Upper lobe of right lung (tissue), 1 donor: ENCODE measurements around the gene RNF217. TPM values are rescaled to one million over a fixed set of nuclear protein-coding genes. Genes with fewer than 3 reads are reported as not detected.

Source experiments
- ATAC-seq: fragments of 200-7000 bp; cut with Tn5 transposase; one replicate; pipeline ENCODE4 v1.9.1; 2020; ENCODE audit warnings: mild to moderate bottlenecking, moderate library complexity
- DNase-seq: peaks from one replicate; pipeline ENCODE4 v3.0.0-alpha.2; 2020
- H3K27ac ChIP-seq: fragments of 200-600 bp; one replicate; pipeline ENCODE4 v1.8.0; 2022
- H3K27me3 ChIP-seq: fragments of 200-600 bp; one replicate; pipeline ENCODE4 v1.8.0; 2022; ENCODE audit warnings: mild to moderate bottlenecking
- H3K36me3 ChIP-seq: fragments of 200-600 bp; one replicate; pipeline ENCODE4 v1.8.0; 2022
- H3K4me1 ChIP-seq: fragments of 200-600 bp; one replicate; pipeline ENCODE4 v1.8.0; 2022
- H3K4me3 ChIP-seq: fragments of 200-600 bp; one replicate; pipeline ENCODE4 v1.8.0; 2022; ENCODE audit warnings: mild to moderate bottlenecking
- H3K9me3 ChIP-seq: fragments of 200-600 bp; one replicate; pipeline ENCODE4 v1.8.0; 2022
- CTCF ChIP-seq: fragments of 200-600 bp; IDR thresholded peaks from one replicate; pipeline ENCODE4 v1.8.0; 2022; ENCODE audit warnings: antibody characterized with exemption
- intact Hi-C: fragments of 100-400 bp; cut with DNase I; formaldehyde crosslinking; loops from one replicate; pipeline ENCODE4 v1.11.0; 2022
- total RNA-seq: library from RNA; stranded (reverse); fragmentation: NEBNext Ultra II Directional; extraction: Animal tissue kit (Norgen Biotek cat#: 25700); gene quantifications from one replicate; pipeline ENCODE4 v1.2.1, GENCODE V29; 2021
- donor health status: DM: no; HTN: yes; CAD: no; lungs with severe emphysema.

The RNF217 gene
- total RNA-seq, 1 donor from 2014 or later, result 29.2 TPM

- Histone ChIP-seq H3K4me3 (no peak overlapping the region), H3K27me3 (no peaks in the 10 kb centered on the region), H3K27ac (no peak overlapping the region), H3K4me1 (peaks cover 4% of the 10 kb centered on the region), H3K9me3 (no peaks in the 10 kb centered on the region), H3K36me3 (no peaks in the 10 kb centered on the region)
- intact Hi-C loops, result no loop called here
- ATAC-seq (no peak), DNase-seq (no peak)
- no peak for TF ChIP-seq CTCF
Observed at GRCh38 chr6:125013938-125014660, 51.9 kb downstream of the RNF217 start.

- intact Hi-C loops, result no loop called here
Observed at GRCh38 chr6:125014661-125014957, 52.4 kb downstream of the RNF217 start.

GRCh38 chr6:125015152-125015551, 52.9 kb downstream of the RNF217 start:
- Histone ChIP-seq H3K27ac (no peak overlapping the region), H3K27me3 (no peaks in the 10 kb centered on the region), H3K36me3 (no peaks in the 10 kb centered on the region), H3K4me3 (no peak overlapping the region), H3K9me3 (no peaks in the 10 kb centered on the region), H3K4me1 (no peaks in the 10 kb centered on the region)
- DNase-seq (no peak), ATAC-seq (no peak)
- intact Hi-C loops, result no loop called here
- no peak for TF ChIP-seq CTCF

More at GRCh38 chr6:125014661-125014957, 52.4 kb downstream of the RNF217 start:
- Histone ChIP-seq H3K4me1 (no peaks in the 10 kb centered on the region), H3K27me3 (no peaks in the 10 kb centered on the region), H3K36me3 (no peaks in the 10 kb centered on the region), H3K9me3 (no peaks in the 10 kb centered on the region), H3K4me3 (no peak overlapping the region), H3K27ac (no peak overlapping the region)
- ATAC-seq, result no peak
- DNase-seq, result no peak
- no peak for TF ChIP-seq CTCF

- DNase-seq, result no peak
- intact Hi-C loops, result no loop called here
- no peak for TF ChIP-seq CTCF
Observed at GRCh38 chr6:125018136-125018535, 55.9 kb downstream of the RNF217 start.

GRCh38 chr6:125019281-125019680, 57.0 kb downstream of the RNF217 start:
- DNase-seq, result no peak
- ATAC-seq, result no peak
- no peak for TF ChIP-seq CTCF
- H3K27me3 ChIP-seq, result no peaks in the 10 kb centered on the region
- H3K27ac ChIP-seq, result no peak overlapping the region
- intact Hi-C loops, result no loop called here
- no peak overlapping the region for H3K4me3 ChIP-seq
- no peaks in the 10 kb centered on the region for H3K9me3 ChIP-seq
- peaks cover 7% of the 10 kb centered on the region for H3K4me1 ChIP-seq
- H3K36me3 ChIP-seq, result no peaks in the 10 kb centered on the region

More at GRCh38 chr6:125018136-125018535, 55.9 kb downstream of the RNF217 start:
- Histone ChIP-seq H3K27ac (no peak overlapping the region), H3K27me3 (no peaks in the 10 kb centered on the region), H3K4me1 (peaks cover 7% of the 10 kb centered on the region), H3K36me3 (no peaks in the 10 kb centered on the region), H3K9me3 (no peaks in the 10 kb centered on the region), H3K4me3 (no peak overlapping the region)
- ATAC-seq, result no peak

- H3K9me3 ChIP-seq, result no peaks in the 10 kb centered on the region
- DNase-seq (no peak), ATAC-seq (no peak)
- no peak overlapping the region for H3K27ac ChIP-seq
- no peak overlapping the region for H3K4me3 ChIP-seq
- no peak for TF ChIP-seq CTCF
- no peaks in the 10 kb centered on the region for H3K27me3 ChIP-seq
- intact Hi-C loops, result no loop called here
- H3K36me3 ChIP-seq, result no peaks in the 10 kb centered on the region
- H3K4me1 ChIP-seq, result peaks cover 7% of the 10 kb centered on the region
Observed at GRCh38 chr6:125019918-125020317, 57.7 kb downstream of the RNF217 start.
